GM12864 (cell line): ENCODE data around the gene PREX1.

ENCODE experiments used
- DNase-seq: peaks from one replicate; pipeline ENCODE4 v3.0.0-alpha.2; 2011; ENCODE audit warnings: low read depth
- H3K4me3 ChIP-seq: 2 replicates; pipeline ENCODE4 v1.5.1; 2011; ENCODE audit warnings: mild to moderate bottlenecking, low read depth, low read length, control low read depth
- CTCF ChIP-seq: IDR thresholded peaks from 2 replicates; pipeline ENCODE4 v1.5.1; 2011; ENCODE audit warnings: low read depth, mild to moderate bottlenecking, moderate library complexity, low read length, control low read depth, inconsistent platforms; ENCODE audit errors: missing control alignments

Gene PREX1

DNA sequence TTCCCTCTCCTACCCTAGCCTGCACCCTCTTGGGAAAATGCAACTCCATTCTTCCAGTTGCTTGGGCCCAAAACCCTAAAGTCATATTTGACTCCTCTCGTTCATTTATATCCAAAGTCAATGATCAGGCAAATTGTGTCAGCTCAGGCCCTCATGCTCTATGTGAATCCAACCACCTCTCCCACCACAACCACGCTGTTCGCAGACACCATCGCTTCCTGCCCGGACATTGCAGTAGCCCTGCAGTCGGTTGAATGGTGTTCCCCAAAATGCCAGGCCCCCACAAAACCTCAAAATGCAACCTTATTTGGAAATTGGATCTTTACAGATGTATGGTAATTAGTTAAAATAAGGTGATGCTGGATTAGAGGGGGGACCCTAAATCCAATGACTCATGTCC lies 98.3 kb downstream of the PREX1 start:
- no peak for DNase-seq
- H3K4me3 ChIP-seq: no peak overlapping the region
- no peak for TF ChIP-seq CTCF

GRCh38 chr20:48728042-48728825 lies 99.6 kb downstream of the PREX1 start:
- no peak for DNase-seq
- no peak overlapping the region for H3K4me3 ChIP-seq
- peak; percentile 4 for TF ChIP-seq CTCF

- no peak overlapping the region for H3K4me3 ChIP-seq
- no peak for DNase-seq
- no peak for TF ChIP-seq CTCF
These were observed 100.6 kb downstream of the PREX1 start for GRCh38 chr20:48727226-48727625.

GRCh38 chr20:48725555-48725991 lies 102.2 kb downstream of the PREX1 start:
- no peak overlapping the region for H3K4me3 ChIP-seq
- DNase-seq: no peak
- no peak for TF ChIP-seq CTCF

GRCh38 chr20:48724891-48725554 lies 102.8 kb downstream of the PREX1 start:
- no peak for DNase-seq

GRCh38 chr20:48724382-48724781 lies 103.4 kb downstream of the PREX1 start:
- no peak overlapping the region for H3K4me3 ChIP-seq
- DNase-seq: no peak
- no peak for TF ChIP-seq CTCF

More at GRCh38 chr20:48724891-48725554, 102.8 kb downstream of the PREX1 start:
- no peak for TF ChIP-seq CTCF
- no peak overlapping the region for H3K4me3 ChIP-seq
